CD4-positive, alpha-beta T cell (primary cell): Measurements from ENCODE around the gene GABRR3. TPM values are rescaled to one million over a fixed set of nuclear protein-coding genes. Genes with fewer than 3 reads are reported as not detected.

Experiments used
- ATAC-seq: fragments of 200-7000 bp; cut with Tn5 transposase; one replicate; pipeline ENCODE4 v1.10.0; 2022; ENCODE audit warnings: mild to moderate bottlenecking; ENCODE audit not compliant: poor library complexity
- CTCF ChIA-PET: fragments of 350-600 bp; sonication (Branson Sonifier 250); formaldehyde crosslinking; loops from one replicate; lab custom pipeline; 2021; ENCODE audit warnings: antibody characterized with exemption, inconsistent platforms; lab: Charles Lee
- POLR2A ChIA-PET: fragments of 350-600 bp; sonication (Branson Sonifier 250); formaldehyde crosslinking; loops from one replicate; lab custom pipeline; 2021; ENCODE audit warnings: antibody characterized with exemption, inconsistent platforms; lab: Charles Lee
- DNase-seq, 14 experiments: peaks; one replicate each; pipeline ENCODE4 v3.0.0-alpha.2; 2013 to 2020; ENCODE audit warnings: mixed read lengths in 2 of 14
- H3K27ac ChIP-seq, 2 donors: one replicate each; pipeline versions ENCODE4 v1.5.1 to v1.7.0; 2013; ENCODE audit warnings: low read length in 2 of 2, low read depth in 1 of 2, mild to moderate bottlenecking in 1 of 2
- H3K27me3 ChIP-seq, 2 experiments: 1 replicate in 1 of 2; 2 replicates in 1 of 2; pipeline versions ENCODE4 v1.6.1 to v1.7.0; 2013; ENCODE audit warnings: low read length in 2 of 2, control low read depth in 1 of 2, mild to moderate bottlenecking in 1 of 2, moderate library complexity in 1 of 2; ENCODE audit not compliant: insufficient read depth in 2 of 2, control insufficient read depth in 1 of 2
- H3K36me3 ChIP-seq: one replicate; pipeline ENCODE4 v1.6.1; 2013; ENCODE audit warnings: low read length, control low read depth; ENCODE audit not compliant: insufficient read depth
- H3K4me1 ChIP-seq: one replicate; pipeline ENCODE4 v1.6.1; 2013; ENCODE audit warnings: low read length, control low read depth; ENCODE audit not compliant: insufficient read depth
- H3K4me3 ChIP-seq: one replicate; pipeline ENCODE4 v1.5.1; 2013; ENCODE audit warnings: mild to moderate bottlenecking, low read length, moderate library complexity
- H3K9me3 ChIP-seq, 2 experiments: 1 replicate in 1 of 2; 2 replicates in 1 of 2; pipeline versions ENCODE4 v1.6.1 to v1.7.0; 2013; ENCODE audit warnings: low read length in 2 of 2, mild to moderate bottlenecking in 2 of 2, control low read depth in 1 of 2, moderate library complexity in 1 of 2; ENCODE audit not compliant: control insufficient read depth in 1 of 2, insufficient read depth in 1 of 2
- H3K27ac Mint-ChIP-seq: one replicate; pipeline ENCODE4 v1.8.0; 2020; ENCODE audit warnings: mixed read lengths
- H3K27me3 Mint-ChIP-seq: one replicate; pipeline ENCODE4 v1.8.0; 2021; ENCODE audit warnings: mixed read lengths
- H3K36me3 Mint-ChIP-seq: one replicate; pipeline ENCODE4 v1.8.0; 2021; ENCODE audit warnings: low read depth, mixed read lengths
- H3K4me1 Mint-ChIP-seq: one replicate; pipeline ENCODE4 v1.8.0; 2021; ENCODE audit warnings: low read depth, mixed read lengths
- H3K4me3 Mint-ChIP-seq: one replicate; pipeline ENCODE4 v1.8.0; 2020; ENCODE audit warnings: mild to moderate bottlenecking, mixed read lengths
- H3K9me3 Mint-ChIP-seq: one replicate; pipeline ENCODE4 v1.8.0; 2020; ENCODE audit warnings: mixed read lengths
- CTCF ChIP-seq: fragments of 200-600 bp; IDR thresholded peaks from one replicate; pipeline ENCODE4 v1.8.0; 2022; ENCODE audit warnings: antibody characterized with exemption, mild to moderate bottlenecking
- intact Hi-C, 2 experiments: fragments of 100-400 bp; cut with DNase I in 1 of 2; cut with micrococcal nuclease in 1 of 2; formaldehyde crosslinking; loops; one replicate each; pipeline versions ENCODE4 v1.15.1 to v1.9.0; 2023 to 2025; cut with DNase I, micrococcal nuclease
- total RNA-seq, 174 experiments: library from RNA in 2 of 174; stranded (reverse) in 2 of 174; gene quantifications; one replicate each; pipeline ENCODE4 v1.2.3 and lab custom pipeline; 2021 to 2026

Gene GABRR3
- total RNA-seq, 2 experiments from 2014 or later, result not detected

DNA sequence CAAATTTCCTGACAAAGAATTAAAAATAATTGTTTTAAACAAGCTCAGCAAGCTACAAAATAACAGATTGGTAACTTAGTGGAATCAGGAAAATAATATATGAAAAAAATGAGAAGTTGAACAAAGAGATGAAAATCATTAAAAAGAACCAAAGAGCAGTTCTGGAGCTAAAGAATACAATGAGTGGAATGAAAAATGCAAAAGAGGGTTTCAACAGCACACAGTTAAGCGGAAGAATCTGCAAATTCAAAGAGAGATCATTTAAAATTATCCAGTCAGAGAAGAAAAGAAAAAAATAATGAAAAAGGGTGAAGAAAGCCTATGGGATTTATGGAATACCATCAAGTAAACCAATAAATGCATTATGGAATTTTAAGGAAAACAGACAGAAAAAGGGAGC lies 6.2 kb upstream of the GABRR3 start:
- ATAC-seq (no peak), DNase-seq (no peak)
- Histone ChIP-seq H3K4me1 (no peaks in the 10 kb centered on the region), H3K27me3 (no peaks in the 10 kb centered on the region), H3K9me3 (peaks cover 0 to 10% of the 10 kb centered on the region in 2 experiments), H3K36me3 (no peaks in the 10 kb centered on the region), H3K27ac (no peak overlapping the region), H3K4me3 (no peak overlapping the region)
- CTCF ChIA-PET, result no interaction called here
- H3K27ac Mint-ChIP-seq, result no peak overlapping the region
- peaks cover 3% of the 10 kb centered on the region for H3K9me3 Mint-ChIP-seq
- TF ChIP-seq CTCF, result no peak
- no peaks in the 10 kb centered on the region for H3K36me3 Mint-ChIP-seq
- POLR2A ChIA-PET, result no interaction called here
- H3K4me1 Mint-ChIP-seq, result no peaks in the 10 kb centered on the region
- intact Hi-C loops, result loop anchor here in 1 of 2 experiments (2.0 to 5.0 kb wide), 2 partner anchors 531 to 556 kb away; no protein-coding TSS in a partner anchor
- H3K27me3 Mint-ChIP-seq, result peaks cover 23% of the 10 kb centered on the region
- H3K4me3 Mint-ChIP-seq, result no peak overlapping the region

DNA sequence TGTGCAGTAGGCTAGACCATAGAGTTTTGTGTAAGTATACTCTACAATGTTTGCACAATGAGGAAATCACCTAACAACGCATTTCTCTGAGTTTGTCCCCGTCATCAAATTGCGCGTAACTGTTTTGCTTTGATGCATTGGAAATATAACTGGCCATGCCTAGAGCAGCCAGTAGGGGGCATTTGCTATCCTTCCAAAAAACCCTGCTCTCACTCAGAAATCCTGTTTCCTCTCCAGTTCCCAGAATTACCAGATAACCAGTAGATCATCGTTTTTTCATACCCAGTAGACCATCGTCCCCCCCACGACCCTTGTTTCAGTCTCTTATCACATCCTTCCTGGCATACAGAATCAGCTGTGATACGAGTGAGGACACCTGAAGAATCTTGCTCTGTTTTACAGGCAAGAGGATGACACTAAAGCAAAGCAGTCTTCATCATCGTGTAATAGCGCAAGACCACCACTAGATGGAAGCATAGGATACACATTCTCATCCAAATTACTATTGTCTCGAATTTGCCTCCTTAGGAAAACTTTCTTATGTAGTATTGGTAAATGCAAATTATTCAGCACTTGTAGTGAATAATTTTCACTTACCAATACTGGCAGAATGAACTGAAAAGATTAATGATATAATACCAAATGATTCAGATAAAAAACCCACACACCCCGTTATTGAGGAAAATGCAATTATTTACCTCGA lies 4.4 kb upstream of the GABRR3 start:
- H3K36me3 ChIP-seq, result no peaks in the 10 kb centered on the region
- ATAC-seq, result peak; percentile 93
- H3K9me3 ChIP-seq, result peaks cover 0 to 10% of the 10 kb centered on the region in 2 experiments
- H3K27ac ChIP-seq, result peak overlapping the region; percentile 59 to 70
- no peaks in the 10 kb centered on the region for H3K4me1 ChIP-seq
- POLR2A ChIA-PET, result interaction anchor here (1.0 to 1.2 kb wide), 2 partner anchors 483 to 524 kb away, joined by 4 to 5 read pairs; partner anchors contain the start of gene CLDND1
- Mint-ChIP-seq H3K36me3 (no peaks in the 10 kb centered on the region), H3K9me3 (peaks cover 3% of the 10 kb centered on the region), H3K4me1 (no peaks in the 10 kb centered on the region), H3K27me3 (peaks cover 15% of the 10 kb centered on the region), H3K27ac (peak overlapping the region; percentile 90), H3K4me3 (peak overlapping the region; percentile 72)
- no peaks in the 10 kb centered on the region for H3K27me3 ChIP-seq
- peak; percentile 98 for TF ChIP-seq CTCF
- CTCF ChIA-PET, result interaction anchor here (0.6 to 1.6 kb wide), 14 partner anchors 8 to 779 kb away, joined by 3 to 6 read pairs (median 3); partner anchors contain the start of gene ARL6
- peak; percentile 40 to 91 (median 62) for DNase-seq
- H3K4me3 ChIP-seq, result peak overlapping the region; percentile 45
- intact Hi-C loops, result loop anchor here (1.0 to 10.0 kb wide), 9 partner anchors 67 to 778 kb away; partner anchors contain the start of genes CLDND1 (in 1 of the 2) and RIOX2 (in 1 of the 2)

- no peak for DNase-seq
- no peaks in the 10 kb centered on the region for H3K27me3 ChIP-seq
- no peaks in the 10 kb centered on the region for H3K4me1 ChIP-seq
- ChIA-PET CTCF (interaction anchor here (0.6 to 1.6 kb wide), 11 partner anchors 8 to 516 kb away, joined by 3 to 6 read pairs (median 3); partner anchors contain the start of gene ARL6), POLR2A (interaction anchor here (1.0 kb wide), 1 partner anchor 484 kb away, joined by 5 read pairs; the partner anchor contains the start of gene CLDND1)
- Mint-ChIP-seq H3K4me3 (no peak overlapping the region), H3K9me3 (peaks cover 3% of the 10 kb centered on the region), H3K36me3 (no peaks in the 10 kb centered on the region), H3K27ac (peak overlapping the region; percentile 90), H3K27me3 (peaks cover 19% of the 10 kb centered on the region), H3K4me1 (no peaks in the 10 kb centered on the region)
- peak; percentile 2 for ATAC-seq
- intact Hi-C loops, result loop anchor here (1.0 to 10.0 kb wide), 7 partner anchors 67 to 778 kb away; partner anchors contain the start of genes CLDND1 (in 1 of the 2) and RIOX2 (in 1 of the 2)
- peaks cover 0 to 10% of the 10 kb centered on the region in 2 experiments for H3K9me3 ChIP-seq
- TF ChIP-seq CTCF, result no peak
- no peaks in the 10 kb centered on the region for H3K36me3 ChIP-seq
- H3K4me3 ChIP-seq, result no peak overlapping the region
- H3K27ac ChIP-seq, result no peak overlapping the region
These were observed 3.8 kb upstream of the GABRR3 start for GRCh38 chr3:98038876-98039275.
